NOMO-1 (cell line): ENCODE data around the gene EPB41L3.
A peak's percentile ranks its signal among the peaks of the same experiment; 100 is the strongest.
"Not testable (repeated sequence)": the region's sequence is repeated elsewhere in the genome, so short reads cannot be mapped to it uniquely, and the experiment has no call there.

Source experiments
- DNase-seq, 2 experiments: peaks; one replicate each; lab custom pipeline; 2025; ENCODE audit not compliant: unreplicated experiment in 2 of 2; lab: John Stamatoyannopoulos, UW

The EPB41L3 gene

GRCh38 chr18:5500158-5500939 lies 43.4 kb downstream of the EPB41L3 start:
- no peak for DNase-seq

DNA sequence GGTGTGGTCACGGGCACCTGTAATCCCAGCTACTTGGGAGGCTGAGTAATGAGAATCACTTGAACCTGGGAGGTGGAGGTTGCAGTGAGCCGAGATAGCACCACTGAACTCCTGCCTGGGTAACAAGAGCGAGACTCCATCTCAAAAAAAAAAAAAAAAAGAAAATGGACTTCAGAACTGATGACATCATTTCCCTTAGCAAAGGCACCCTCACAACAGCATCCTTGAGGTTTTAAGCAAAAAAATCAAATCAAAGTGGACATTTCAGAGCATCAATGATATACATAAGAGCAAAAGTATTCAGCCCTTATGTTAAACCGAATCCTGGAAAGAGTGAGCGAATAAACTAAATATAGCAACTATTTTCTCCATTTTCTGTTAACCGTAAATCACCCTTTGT lies 45.3 kb downstream of the EPB41L3 start:
- no peak for DNase-seq

GRCh38 chr18:5496305-5496704 lies 47.5 kb downstream of the EPB41L3 start:
- DNase-seq = no peak

GRCh38 chr18:5490753-5491480 lies 52.9 kb downstream of the EPB41L3 start:
- no peak for DNase-seq

GRCh38 chr18:5488844-5489243 lies 55.0 kb downstream of the EPB41L3 start:
- DNase-seq = no peak

DNA sequence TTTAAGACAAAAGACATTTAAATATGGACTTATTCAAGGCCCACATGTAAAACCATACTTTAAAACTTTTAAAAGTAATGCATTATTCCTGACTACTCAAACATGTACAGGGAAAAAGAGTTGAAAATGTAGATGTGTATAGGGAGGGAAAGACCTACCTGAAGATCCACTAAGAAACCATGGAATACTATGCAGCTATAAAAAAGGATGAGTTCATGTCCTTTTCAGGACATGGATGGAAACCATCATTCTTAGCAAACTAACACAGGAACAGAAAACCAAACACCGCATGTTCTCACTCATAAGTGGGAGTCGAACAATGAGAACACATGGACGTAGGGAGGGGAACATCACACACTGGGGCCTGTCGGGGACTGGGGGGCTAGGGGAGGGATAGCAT lies 55.8 kb downstream of the EPB41L3 start:
- DNase-seq = not testable (repeated sequence)

GRCh38 chr18:5484526-5484925 lies 59.3 kb downstream of the EPB41L3 start:
- DNase-seq = no peak

DNA sequence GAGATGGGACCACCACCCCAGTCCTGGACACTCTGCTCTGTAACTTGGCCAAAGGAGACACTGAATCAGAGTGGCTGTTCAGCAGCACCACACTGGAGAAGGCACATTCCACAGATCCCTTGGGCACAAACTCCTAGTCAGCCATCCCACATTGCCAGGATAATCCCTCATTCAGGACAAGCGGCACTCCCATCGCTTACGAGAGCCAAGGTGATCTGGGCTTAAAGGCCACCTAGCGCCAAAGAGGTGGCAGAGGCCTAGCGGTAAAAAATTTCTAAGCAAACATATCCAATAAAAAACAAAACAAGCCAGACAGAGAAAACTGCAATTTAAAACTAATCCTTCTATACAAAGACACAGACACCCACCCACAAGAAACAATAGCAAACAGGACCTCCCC lies 62.2 kb downstream of the EPB41L3 start:
- DNase-seq = no peak

DNA sequence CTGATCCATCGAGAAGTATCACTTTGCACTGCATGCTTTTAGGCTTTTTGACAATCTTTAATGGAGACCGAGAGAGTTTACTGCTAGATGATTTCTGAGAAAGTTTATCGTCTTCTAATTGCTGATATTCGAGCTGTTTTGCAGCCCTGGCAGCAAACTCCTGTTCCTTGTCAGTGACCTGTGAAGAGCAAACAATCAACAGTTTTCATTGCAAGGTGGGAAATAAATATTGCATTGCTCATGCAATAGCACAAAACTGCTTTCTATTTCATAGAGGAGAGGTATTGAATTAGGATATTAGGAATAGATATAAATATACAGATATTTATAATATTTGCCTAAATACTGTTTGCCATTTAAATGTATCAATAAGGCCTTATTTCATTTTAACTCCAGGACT lies 65.5 kb downstream of the EPB41L3 start:
- no peak for DNase-seq

DNA sequence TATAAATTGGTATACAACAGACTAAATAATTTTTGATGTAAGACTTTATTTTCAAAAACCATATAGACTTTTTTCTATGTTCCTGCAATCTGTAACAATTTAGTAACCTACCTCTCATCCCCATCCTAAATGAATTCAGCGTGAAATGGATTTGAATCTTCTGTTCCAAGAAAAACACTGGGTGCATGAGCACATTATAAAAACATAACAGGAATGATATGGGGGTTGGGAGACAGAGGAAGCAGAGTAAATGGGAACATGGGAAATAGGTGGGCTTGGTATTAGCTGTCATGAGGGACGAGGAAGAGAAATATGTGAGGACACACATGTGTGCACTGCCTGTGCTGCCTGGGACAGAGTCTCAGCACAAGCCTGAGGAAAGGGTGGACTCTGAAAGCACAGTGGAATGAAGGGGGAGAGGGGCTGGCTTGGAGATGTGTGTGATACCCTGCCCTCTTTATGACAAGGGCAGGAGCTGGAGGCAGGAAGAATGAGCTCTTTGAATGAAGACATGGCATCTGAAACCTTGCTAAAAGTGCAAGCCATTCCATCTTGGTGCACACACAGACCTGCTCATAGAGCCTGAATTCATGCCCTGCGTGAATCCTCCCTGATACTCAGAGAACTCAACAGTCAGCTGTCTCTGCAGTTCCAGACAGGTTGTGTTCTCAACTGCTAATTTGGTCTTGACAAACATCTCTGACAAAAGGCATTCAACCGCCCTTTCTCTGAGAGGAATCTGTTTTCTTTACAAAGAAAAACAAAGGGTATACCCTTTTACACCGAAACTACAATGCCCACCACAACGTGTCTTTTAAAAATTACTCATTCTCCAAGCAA lies 66.6 kb downstream of the EPB41L3 start:
- no peak for DNase-seq

- DNase-seq = peak; percentile 78 to 96
Observed at GRCh38 chr18:5475267-5475666, 68.5 kb downstream of the EPB41L3 start.

DNA sequence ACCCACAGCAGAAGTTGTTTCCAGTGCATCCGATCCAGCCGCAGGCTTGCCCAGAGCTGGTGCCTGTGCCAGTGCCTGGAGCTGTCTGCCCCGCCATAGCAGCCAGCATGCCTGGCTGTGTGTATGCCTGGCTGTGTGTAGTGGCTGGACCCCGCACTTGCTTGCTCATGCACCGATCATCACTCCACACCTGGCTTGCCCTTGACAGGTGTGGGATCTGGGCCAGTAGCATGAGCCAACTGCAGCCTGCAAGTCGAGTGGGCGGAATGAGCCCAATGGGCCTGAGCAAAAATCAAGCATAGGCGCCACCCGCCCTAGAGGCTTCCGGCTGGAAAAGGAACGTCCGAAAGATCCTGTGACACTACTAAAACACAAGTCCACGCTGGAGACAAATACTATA lies 74.5 kb downstream of the EPB41L3 start:
- no peak for DNase-seq

GRCh38 chr18:5468394-5468793 lies 75.4 kb downstream of the EPB41L3 start:
- DNase-seq = no peak

GRCh38 chr18:5467671-5468070 lies 76.1 kb downstream of the EPB41L3 start:
- no peak for DNase-seq

DNA sequence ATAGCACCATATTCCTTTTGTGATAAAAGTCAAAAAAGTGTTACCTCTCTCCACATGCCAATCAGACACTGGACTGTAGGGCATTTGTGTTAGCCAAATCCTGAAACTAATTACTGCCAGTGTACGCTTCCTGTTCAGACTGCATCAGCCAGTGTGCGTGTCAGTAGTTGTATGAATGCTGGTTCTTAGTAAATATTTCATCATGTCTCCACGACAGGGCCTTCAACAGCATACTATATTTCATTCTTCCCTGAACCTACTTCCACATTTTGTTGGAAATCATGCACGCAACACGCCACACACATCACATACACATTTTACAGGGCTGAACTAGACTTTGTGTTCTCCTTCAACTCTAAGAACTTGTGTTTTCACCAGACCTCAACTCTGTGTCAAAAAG lies 77.5 kb downstream of the EPB41L3 start:
- DNase-seq = peak; percentile 94 to 98

- peak; percentile 60 to 68 for DNase-seq
Observed at GRCh38 chr18:5464251-5464650, 79.5 kb downstream of the EPB41L3 start.

DNA sequence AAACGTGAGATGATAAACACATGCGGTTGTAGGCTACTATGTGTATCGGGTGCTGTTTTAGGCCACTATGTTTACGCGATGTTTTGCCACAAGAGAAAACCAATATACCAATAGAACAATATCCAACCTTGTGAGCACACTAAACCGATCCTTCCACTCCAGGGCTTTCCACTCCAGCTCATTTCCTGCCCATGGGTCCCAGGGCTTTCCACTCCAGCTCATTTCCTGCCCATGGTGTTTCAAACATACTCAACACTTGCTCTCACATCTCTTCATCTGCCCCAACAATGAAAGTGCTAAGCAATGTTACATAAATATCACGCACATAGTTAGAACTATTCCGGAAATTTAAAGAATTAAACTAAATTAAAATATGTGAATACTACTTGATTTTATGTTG lies 80.0 kb downstream of the EPB41L3 start:
- no peak for DNase-seq

- peak; percentile 14 to 33 for DNase-seq
Observed at GRCh38 chr18:5463390-5463789, 80.4 kb downstream of the EPB41L3 start.

DNA sequence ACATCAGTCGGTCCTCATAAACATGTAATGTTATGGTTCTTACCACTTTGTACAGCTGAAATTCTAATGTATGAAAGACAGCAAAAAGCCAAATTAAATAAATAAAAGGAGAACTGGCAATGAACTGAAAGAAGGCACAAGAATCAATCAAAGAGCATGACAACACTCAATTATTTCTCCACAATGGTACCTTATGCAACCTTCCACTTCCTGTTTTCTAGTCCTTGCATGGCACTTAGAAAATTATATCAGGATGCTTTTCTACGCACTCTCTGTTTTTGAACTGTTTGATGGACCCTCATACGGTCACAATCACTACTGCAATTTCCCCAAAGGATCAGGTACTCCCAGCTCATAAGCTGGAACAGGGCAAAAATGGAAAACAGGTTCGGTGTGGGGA lies 81.6 kb downstream of the EPB41L3 start:
- DNase-seq = peak; percentile 77 to 94

DNA sequence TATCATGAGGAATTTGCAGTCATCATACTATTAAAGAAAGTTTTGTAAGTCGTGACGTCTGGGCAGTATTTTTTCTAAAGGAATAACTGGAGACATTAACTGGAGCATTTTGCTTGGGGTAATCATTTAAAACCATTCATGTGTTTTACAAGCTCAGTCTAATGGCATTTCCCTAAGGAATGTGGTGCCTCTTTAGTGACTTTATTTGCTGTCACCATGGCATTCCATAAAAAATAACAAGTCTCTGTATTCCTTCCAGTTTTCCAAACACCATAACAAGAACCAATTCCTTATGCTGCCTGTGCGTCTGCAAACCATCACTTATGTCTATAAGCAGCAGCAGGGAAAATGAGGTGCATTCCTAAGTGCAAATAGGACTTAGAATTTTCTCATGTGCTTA lies 82.8 kb downstream of the EPB41L3 start:
- DNase-seq = no peak

- DNase-seq = no peak
Observed at GRCh38 chr18:5457462-5457957, 86.3 kb downstream of the EPB41L3 start.
